Transverse colon (tissue), 4 donors: Measurements from ENCODE around the gene ABHD15. TPM values are rescaled to one million over a fixed set of nuclear protein-coding genes. Genes with fewer than 3 reads are reported as not detected.
"Not testable (repeated sequence)": the region's sequence is repeated elsewhere in the genome, so short reads cannot be mapped to it uniquely, and the experiment has no call there.

Experiments used
- DNase-seq: peaks from one replicate; pipeline ENCODE4 v3.0.0-alpha.2; 2019
- H3K27ac ChIP-seq, 4 donors: fragments of 200-600 bp; sonication (generic); 2 replicates each; pipeline ENCODE4 v1.5.1; 2016 to 2018; ENCODE audit warnings: inconsistent platforms in 4 of 4
- H3K27me3 ChIP-seq: fragments of 200-600 bp; sonication (generic); 2 replicates; pipeline ENCODE4 v1.5.1; 2017; ENCODE audit warnings: inconsistent platforms
- H3K36me3 ChIP-seq, 4 donors: fragments of 200-600 bp; sonication (generic); 2 replicates each; pipeline ENCODE4 v1.5.1; 2017 to 2019; ENCODE audit warnings: inconsistent platforms in 4 of 4
- H3K4me1 ChIP-seq, 4 donors: fragments of 200-600 bp; sonication (generic); 2 replicates each; pipeline ENCODE4 v1.5.1; 2017 to 2020; ENCODE audit warnings: inconsistent platforms in 4 of 4
- H3K4me3 ChIP-seq, 4 donors: fragments of 200-600 bp; sonication (generic); 1 replicate in 1 of 4; 2 replicates in 3 of 4; pipeline versions ENCODE4 v1.5.1 to v1.6.1; 2017 to 2019; ENCODE audit warnings: inconsistent platforms in 4 of 4
- H3K9me3 ChIP-seq, 2 donors: fragments of 200-600 bp; sonication (generic); 2 replicates each; pipeline ENCODE4 v1.5.1; 2017 to 2019; ENCODE audit warnings: inconsistent platforms in 2 of 2
- CTCF ChIP-seq, 5 experiments: fragments of 200-600 bp in 3 of 5; fragments of 450-650 bp in 2 of 5; sonication (generic) in 3 of 5; IDR thresholded peaks; 1 replicate in 2 of 5; 2 replicates in 3 of 5; pipeline ENCODE4 v1.5.1; 2016 to 2017; ENCODE audit warnings: antibody characterized with exemption in 5 of 5, inconsistent platforms in 3 of 5, mild to moderate bottlenecking in 2 of 5, moderate library complexity in 1 of 5
- EP300 ChIP-seq: sonication (generic); formaldehyde crosslinking; IDR thresholded peaks from one replicate; pipeline ENCODE4 v1.6.1; 2017; ENCODE audit warnings: antibody characterized with exemption, low read depth
- POLR2A ChIP-seq: fragments of 450-650 bp; IDR thresholded peaks from one replicate; pipeline ENCODE4 v1.6.1; 2016; ENCODE audit warnings: antibody characterized with exemption, mild to moderate bottlenecking, moderate library complexity
- POLR2AphosphoS5 ChIP-seq, 3 donors: sonication (generic); formaldehyde crosslinking; IDR thresholded peaks; one replicate each; pipeline ENCODE4 v1.6.1; 2016; ENCODE audit warnings: antibody characterized with exemption in 3 of 3
- WGBS, 2 donors: methylation state at CpG; one replicate each; pipeline ENCODE4 v1.1.5; 2018; ENCODE audit warnings: low coverage in 1 of 2; 5-methylcytosine and 5-hydroxymethylcytosine counted together
- in situ Hi-C, 4 donors: fragments of 200-750 bp; cut with MboI; loops; one replicate each; pipeline versions ENCODE4 v1.15.0 to v1.15.1; 2017; ENCODE audit warnings: low sequenced_read_pairs in 3 of 4, low pct_ligation_motif_present in 1 of 4, low pct_unique_long_range_greater_than_20kb in 1 of 4
- intact Hi-C: fragments of 100-400 bp; cut with DNase I; formaldehyde crosslinking; loops from one replicate; pipeline ENCODE4 v1.15.1; 2023; ENCODE audit warnings: low total_unique reads
- total RNA-seq, 4 donors: library from RNA; depleted of rRNA; stranded (reverse); fragments of >200 nt; gene quantifications; one replicate each; pipeline ENCODE4 v1.1.0, GENCODE V29; 2016

The ABHD15 gene
- total RNA-seq, 4 donors from 2014 or later: 18.7 to 38.0 (median 24.6) TPM

GRCh38 chr17:29560316-29560715, 6.5 kb downstream of the ABHD15 start:
- Histone ChIP-seq H3K27ac (peak overlapping the region; percentile 2 to 59 (median 12)), H3K27me3 (no peaks in the 10 kb centered on the region), H3K9me3 (no peaks in the 10 kb centered on the region), H3K4me1 (peaks cover 6 to 25% (median 11%) of the 10 kb centered on the region in 4 donors), H3K4me3 (no peak overlapping the region), H3K36me3 (no peaks in the 10 kb centered on the region)
- intact Hi-C loops: no loop called here
- in situ Hi-C loops: no loop called here
- 69 to 82% methylated on average over 3 to 6 of the region's 6 CpGs for WGBS, 2 donors
- TF ChIP-seq EP300 (no peak), POLR2AphosphoS5 (IDR thresholded peaks at IDR 0.05) (no peak), CTCF (IDR thresholded peaks at IDR 0.05) (no peak), POLR2A (no peak)
- no peak for DNase-seq

- Histone ChIP-seq H3K4me3 (no peak overlapping the region), H3K4me1 (peaks cover under 1 to 18% (median 4%) of the 10 kb centered on the region in 4 donors), H3K36me3 (no peaks in the 10 kb centered on the region), H3K27me3 (no peaks in the 10 kb centered on the region), H3K9me3 (no peaks in the 10 kb centered on the region), H3K27ac (peak overlapping the region in 3 of 4 donors; percentile 2 to 59 (median 14))
- 74 to 83% methylated on average over 2 of the region's 2 CpGs for WGBS, 2 donors
- no peak for TF ChIP-seq EP300
- no peak for TF ChIP-seq POLR2AphosphoS5 (IDR thresholded peaks at IDR 0.05)
- no peak for TF ChIP-seq POLR2A
- no peak for TF ChIP-seq CTCF (IDR thresholded peaks at IDR 0.05)
- in situ Hi-C loops: no loop called here
- intact Hi-C loops: loop anchor here (5.0 kb wide), 1 partner anchor 417 kb away; no protein-coding TSS in a partner anchor
- no peak for DNase-seq
Observed at GRCh38 chr17:29559640-29560039, 7.2 kb downstream of the ABHD15 start.

- H3K27ac ChIP-seq, H3K4me3 ChIP-seq, H3K9me3 ChIP-seq, in situ Hi-C loops, H3K27me3 ChIP-seq, DNase-seq, H3K36me3 ChIP-seq: not testable (repeated sequence)
- intact Hi-C loops: loop anchor here (5.0 kb wide), 1 partner anchor 416 kb away; no protein-coding TSS in a partner anchor
- WGBS, 2 donors: 92 to 100% methylated on average over 3 to 5 of the region's 5 CpGs
- H3K4me1 ChIP-seq: peaks cover 0 to 17% (median 2%) of the 10 kb centered on the region in 4 donors
Observed at GRCh38 chr17:29558139-29558538, 8.7 kb downstream of the ABHD15 start.

- H3K27ac ChIP-seq: no peak overlapping the region
- no peak for DNase-seq
- H3K36me3 ChIP-seq: no peaks in the 10 kb centered on the region
- TF ChIP-seq EP300: no peak
- TF ChIP-seq CTCF (IDR thresholded peaks at IDR 0.05): no peak
- no peak for TF ChIP-seq POLR2A
- no peak for TF ChIP-seq POLR2AphosphoS5 (IDR thresholded peaks at IDR 0.05)
- no peaks in the 10 kb centered on the region for H3K9me3 ChIP-seq
- no peaks in the 10 kb centered on the region for H3K27me3 ChIP-seq
- peaks cover 0 to 17% (median 2%) of the 10 kb centered on the region in 4 donors for H3K4me1 ChIP-seq
- intact Hi-C loops: loop anchor here (5.0 kb wide), 1 partner anchor 415 kb away; no protein-coding TSS in a partner anchor
- H3K4me3 ChIP-seq: no peak overlapping the region
- in situ Hi-C loops: no loop called here
Observed at GRCh38 chr17:29557739-29558116, 9.1 kb downstream of the ABHD15 start.
